Stimulated activated memory B cell treated with anti-CD40 and anti-IgM and Interleukin-4, amounts not matched to agents 10 μg/mL and 1 μg/mL and 100 μg/mL, for 72 hours (primary cell): Measurements from ENCODE around the gene ARHGDIG.

Experiments
- ATAC-seq: fragments of 150-1000 bp; cut with Tn5 transposase; 2 replicates; pipeline ENCODE4 v1.10.0; 2021
- H3K27ac Mint-ChIP-seq: one replicate; pipeline ENCODE4 v1.8.0; 2022; ENCODE audit warnings: mild to moderate bottlenecking, mixed read lengths
- H3K27me3 Mint-ChIP-seq: one replicate; pipeline ENCODE4 v1.8.0; 2022; ENCODE audit warnings: mixed read lengths
- H3K36me3 Mint-ChIP-seq: one replicate; pipeline ENCODE4 v1.8.0; 2022; ENCODE audit warnings: mixed read lengths
- H3K4me1 Mint-ChIP-seq: one replicate; pipeline ENCODE4 v1.8.0; 2022; ENCODE audit warnings: mixed read lengths
- H3K4me3 Mint-ChIP-seq: one replicate; pipeline ENCODE4 v1.8.0; 2022; ENCODE audit warnings: mild to moderate bottlenecking, moderate library complexity, mixed read lengths
- H3K9me3 Mint-ChIP-seq: one replicate; pipeline ENCODE4 v1.8.0; 2022; ENCODE audit warnings: mixed read lengths

ARHGDIG gene

GRCh38 chr16:293043-293775, 12.8 kb downstream of the ARHGDIG start:
- no peak for ATAC-seq
- no peak overlapping the region for H3K27ac Mint-ChIP-seq
- H3K9me3 Mint-ChIP-seq = no peaks in the 10 kb centered on the region
- no peak overlapping the region for H3K4me3 Mint-ChIP-seq
- peaks cover 57% of the 10 kb centered on the region for H3K36me3 Mint-ChIP-seq
- H3K4me1 Mint-ChIP-seq = no peaks in the 10 kb centered on the region
- no peaks in the 10 kb centered on the region for H3K27me3 Mint-ChIP-seq

- Mint-ChIP-seq H3K4me1 (no peaks in the 10 kb centered on the region), H3K4me3 (no peak overlapping the region), H3K27me3 (no peaks in the 10 kb centered on the region), H3K27ac (no peak overlapping the region), H3K36me3 (peaks cover 45% of the 10 kb centered on the region), H3K9me3 (no peaks in the 10 kb centered on the region)
- no peak for ATAC-seq
Measured at GRCh38 chr16:296276-296675, 15.9 kb downstream of the ARHGDIG start.

GRCh38 chr16:296806-297510, 16.6 kb downstream of the ARHGDIG start:
- H3K9me3 Mint-ChIP-seq = no peaks in the 10 kb centered on the region
- peaks cover 38% of the 10 kb centered on the region for H3K36me3 Mint-ChIP-seq
- H3K27me3 Mint-ChIP-seq = no peaks in the 10 kb centered on the region
- no peak overlapping the region for H3K27ac Mint-ChIP-seq
- no peaks in the 10 kb centered on the region for H3K4me1 Mint-ChIP-seq
- no peak overlapping the region for H3K4me3 Mint-ChIP-seq
- no peak for ATAC-seq

GRCh38 chr16:297832-298231, 17.4 kb downstream of the ARHGDIG start:
- Mint-ChIP-seq H3K27ac (no peak overlapping the region), H3K9me3 (no peaks in the 10 kb centered on the region), H3K36me3 (peaks cover 32% of the 10 kb centered on the region), H3K4me1 (no peaks in the 10 kb centered on the region), H3K4me3 (no peak overlapping the region), H3K27me3 (no peaks in the 10 kb centered on the region)
- no peak for ATAC-seq

GRCh38 chr16:301235-301634, 20.8 kb downstream of the ARHGDIG start:
- Mint-ChIP-seq H3K27ac (no peak overlapping the region), H3K36me3 (peaks cover 41% of the 10 kb centered on the region), H3K9me3 (no peaks in the 10 kb centered on the region), H3K4me3 (no peak overlapping the region), H3K4me1 (no peaks in the 10 kb centered on the region), H3K27me3 (no peaks in the 10 kb centered on the region)
- no peak for ATAC-seq

- Mint-ChIP-seq H3K27me3 (no peaks in the 10 kb centered on the region), H3K36me3 (peaks cover 44% of the 10 kb centered on the region), H3K9me3 (no peaks in the 10 kb centered on the region), H3K4me1 (peaks cover 7% of the 10 kb centered on the region), H3K27ac (no peak overlapping the region), H3K4me3 (no peak overlapping the region)
- no peak for ATAC-seq
Measured at GRCh38 chr16:301950-302349, 21.6 kb downstream of the ARHGDIG start.

- Mint-ChIP-seq H3K27ac (no peak overlapping the region), H3K27me3 (no peaks in the 10 kb centered on the region), H3K4me1 (peaks cover 16% of the 10 kb centered on the region), H3K36me3 (peaks cover 47% of the 10 kb centered on the region), H3K9me3 (no peaks in the 10 kb centered on the region), H3K4me3 (no peak overlapping the region)
- no peak for ATAC-seq
Measured at GRCh38 chr16:303760-304505, 23.5 kb downstream of the ARHGDIG start.

- ATAC-seq = no peak
- H3K27ac Mint-ChIP-seq = no peak overlapping the region
Measured at GRCh38 chr16:305916-306626, 25.7 kb downstream of the ARHGDIG start.

GRCh38 chr16:306911-307370, 26.6 kb downstream of the ARHGDIG start:
- peaks cover 72% of the 10 kb centered on the region for H3K36me3 Mint-ChIP-seq
- ATAC-seq = no peak
- H3K9me3 Mint-ChIP-seq = no peaks in the 10 kb centered on the region
- no peaks in the 10 kb centered on the region for H3K27me3 Mint-ChIP-seq
- peaks cover 24% of the 10 kb centered on the region for H3K4me1 Mint-ChIP-seq
- no peak overlapping the region for H3K4me3 Mint-ChIP-seq
- H3K27ac Mint-ChIP-seq = no peak overlapping the region

More at GRCh38 chr16:305916-306626, 25.7 kb downstream of the ARHGDIG start:
- Mint-ChIP-seq H3K4me1 (peaks cover 24% of the 10 kb centered on the region), H3K9me3 (no peaks in the 10 kb centered on the region), H3K36me3 (peaks cover 63% of the 10 kb centered on the region), H3K4me3 (no peak overlapping the region), H3K27me3 (no peaks in the 10 kb centered on the region)

GRCh38 chr16:307691-308312, 27.4 kb downstream of the ARHGDIG start:
- Mint-ChIP-seq H3K4me1 (peaks cover 24% of the 10 kb centered on the region), H3K27me3 (no peaks in the 10 kb centered on the region), H3K4me3 (no peak overlapping the region), H3K27ac (no peak overlapping the region), H3K9me3 (no peaks in the 10 kb centered on the region), H3K36me3 (peaks cover 79% of the 10 kb centered on the region)
- peak; percentile 62 for ATAC-seq

- peaks cover 65% of the 10 kb centered on the region for H3K36me3 Mint-ChIP-seq
- H3K9me3 Mint-ChIP-seq = no peaks in the 10 kb centered on the region
- peak overlapping the region; percentile 6 for H3K27ac Mint-ChIP-seq
- no peaks in the 10 kb centered on the region for H3K27me3 Mint-ChIP-seq
- ATAC-seq = no peak
- no peak overlapping the region for H3K4me3 Mint-ChIP-seq
- peaks cover 24% of the 10 kb centered on the region for H3K4me1 Mint-ChIP-seq
Measured at GRCh38 chr16:309476-309875, 29.1 kb downstream of the ARHGDIG start.

GRCh38 chr16:311725-312124, 31.3 kb downstream of the ARHGDIG start:
- Mint-ChIP-seq H3K27me3 (no peaks in the 10 kb centered on the region), H3K36me3 (peaks cover 61% of the 10 kb centered on the region), H3K4me3 (no peak overlapping the region), H3K4me1 (peaks cover 27% of the 10 kb centered on the region), H3K27ac (peak overlapping the region; percentile 30), H3K9me3 (no peaks in the 10 kb centered on the region)
- no peak for ATAC-seq

- Mint-ChIP-seq H3K36me3 (peaks cover 40% of the 10 kb centered on the region), H3K27me3 (no peaks in the 10 kb centered on the region), H3K9me3 (no peaks in the 10 kb centered on the region), H3K27ac (no peak overlapping the region), H3K4me1 (peaks cover 13% of the 10 kb centered on the region), H3K4me3 (no peak overlapping the region)
- no peak for ATAC-seq
Measured at GRCh38 chr16:314351-314750, 34.0 kb downstream of the ARHGDIG start.

GRCh38 chr16:314795-315299, 34.5 kb downstream of the ARHGDIG start:
- Mint-ChIP-seq H3K9me3 (no peaks in the 10 kb centered on the region), H3K27ac (no peak overlapping the region), H3K4me3 (no peak overlapping the region), H3K27me3 (no peaks in the 10 kb centered on the region), H3K36me3 (peaks cover 38% of the 10 kb centered on the region), H3K4me1 (peaks cover 12% of the 10 kb centered on the region)
- no peak for ATAC-seq
